ENCODE data around the gene ZNF324B.

- TF ChIP-seq CTCF (conservative IDR thresholded peaks at IDR 0.05) (no peak), EZH2 (IDR thresholded peaks at IDR 0.05; ENCODE audit: low read depth) (no peak)
These were observed 21.7 kb upstream of the ZNF324B start for GRCh38 chr19:58429745-58430144.

Data from PC-9 (cell line).